ENCODE measurements around the gene GPHN.

Gene GPHN

DNA sequence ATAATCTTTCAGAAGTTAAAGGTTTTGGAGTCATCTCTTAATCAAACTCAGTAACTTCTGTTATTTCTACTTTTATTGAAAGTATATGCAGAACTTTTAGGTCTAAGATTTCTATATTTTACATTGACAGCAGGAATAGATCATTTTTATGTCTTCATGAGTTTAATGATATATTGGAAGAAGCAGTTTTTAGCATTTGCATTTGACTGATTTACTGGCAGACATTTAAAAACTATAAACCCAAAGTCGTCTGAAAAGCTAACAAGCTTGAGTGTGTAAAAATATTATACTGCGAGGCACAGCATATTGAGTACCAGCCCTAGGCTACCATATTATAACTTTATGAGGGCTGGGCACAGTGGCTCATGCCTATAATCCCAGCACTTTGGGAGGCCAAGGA is 467.3 kb downstream of the GPHN start:
- H3K27ac Mint-ChIP-seq = no peak overlapping the region
- H3K27me3 Mint-ChIP-seq (ENCODE audit: low read depth) = no peaks in the 10 kb centered on the region
- H3K9me3 Mint-ChIP-seq = no peaks in the 10 kb centered on the region
- H3K4me1 Mint-ChIP-seq (ENCODE audit: low read depth) = no peaks in the 10 kb centered on the region
- H3K36me3 Mint-ChIP-seq (ENCODE audit: low read depth) = no peaks in the 10 kb centered on the region
- H3K4me3 Mint-ChIP-seq = no peak overlapping the region

GRCh38 chr14:66979101-66979974 is 471.4 kb downstream of the GPHN start:
- Mint-ChIP-seq H3K4me3 (no peak overlapping the region), H3K4me1 (ENCODE audit: low read depth) (no peaks in the 10 kb centered on the region)

GRCh38 chr14:66982247-66982646 is 474.3 kb downstream of the GPHN start:
- no peaks in the 10 kb centered on the region for H3K4me1 Mint-ChIP-seq (ENCODE audit: low read depth)
- H3K27me3 Mint-ChIP-seq (ENCODE audit: low read depth) = no peaks in the 10 kb centered on the region
- no peaks in the 10 kb centered on the region for H3K9me3 Mint-ChIP-seq
- no peaks in the 10 kb centered on the region for H3K36me3 Mint-ChIP-seq (ENCODE audit: low read depth)
- H3K27ac Mint-ChIP-seq = no peak overlapping the region
- no peak overlapping the region for H3K4me3 Mint-ChIP-seq

More at GRCh38 chr14:66979101-66979974, 471.4 kb downstream of the GPHN start:
- Mint-ChIP-seq H3K27me3 (ENCODE audit: low read depth) (no peaks in the 10 kb centered on the region), H3K27ac (no peak overlapping the region), H3K9me3 (no peaks in the 10 kb centered on the region), H3K36me3 (ENCODE audit: low read depth) (no peaks in the 10 kb centered on the region)

GRCh38 chr14:66992776-66993175 is 484.8 kb downstream of the GPHN start:
- H3K4me3 Mint-ChIP-seq = no peak overlapping the region
- H3K27ac Mint-ChIP-seq = no peak overlapping the region
- H3K4me1 Mint-ChIP-seq (ENCODE audit: low read depth) = peaks cover 3% of the 10 kb centered on the region
- no peaks in the 10 kb centered on the region for H3K27me3 Mint-ChIP-seq (ENCODE audit: low read depth)
- no peaks in the 10 kb centered on the region for H3K36me3 Mint-ChIP-seq (ENCODE audit: low read depth)
- H3K9me3 Mint-ChIP-seq = no peaks in the 10 kb centered on the region

GRCh38 chr14:66993512-66993911 is 485.6 kb downstream of the GPHN start:
- H3K9me3 Mint-ChIP-seq = no peaks in the 10 kb centered on the region
- no peaks in the 10 kb centered on the region for H3K27me3 Mint-ChIP-seq (ENCODE audit: low read depth)
- H3K27ac Mint-ChIP-seq = no peak overlapping the region
- H3K4me1 Mint-ChIP-seq (ENCODE audit: low read depth) = peaks cover 7% of the 10 kb centered on the region
- no peak overlapping the region for H3K4me3 Mint-ChIP-seq
- no peaks in the 10 kb centered on the region for H3K36me3 Mint-ChIP-seq (ENCODE audit: low read depth)

DNA sequence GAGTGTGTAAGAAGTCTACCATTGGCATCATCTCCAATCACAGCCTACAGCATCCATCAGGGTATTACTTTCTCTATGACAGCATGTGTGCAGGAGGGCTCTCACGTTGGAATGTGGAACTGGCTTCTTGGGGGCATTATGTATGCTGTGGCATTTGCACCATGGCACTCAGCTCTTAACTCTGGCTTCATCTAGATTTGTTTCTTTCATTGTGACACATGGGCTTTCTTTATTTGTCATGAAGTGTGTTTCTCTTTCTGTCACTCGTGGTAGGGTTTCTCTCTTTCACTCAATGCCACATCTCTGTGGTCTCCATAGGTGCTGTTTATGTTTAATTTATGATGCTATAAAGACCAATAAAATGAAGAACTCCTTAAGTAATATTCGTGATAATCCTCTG is 490.1 kb downstream of the GPHN start:
- Mint-ChIP-seq H3K4me1 (ENCODE audit: low read depth) (peaks cover 8% of the 10 kb centered on the region), H3K27ac (no peak overlapping the region), H3K4me3 (no peak overlapping the region), H3K9me3 (no peaks in the 10 kb centered on the region), H3K36me3 (ENCODE audit: low read depth) (peaks cover 3% of the 10 kb centered on the region), H3K27me3 (ENCODE audit: low read depth) (no peaks in the 10 kb centered on the region)

DNA sequence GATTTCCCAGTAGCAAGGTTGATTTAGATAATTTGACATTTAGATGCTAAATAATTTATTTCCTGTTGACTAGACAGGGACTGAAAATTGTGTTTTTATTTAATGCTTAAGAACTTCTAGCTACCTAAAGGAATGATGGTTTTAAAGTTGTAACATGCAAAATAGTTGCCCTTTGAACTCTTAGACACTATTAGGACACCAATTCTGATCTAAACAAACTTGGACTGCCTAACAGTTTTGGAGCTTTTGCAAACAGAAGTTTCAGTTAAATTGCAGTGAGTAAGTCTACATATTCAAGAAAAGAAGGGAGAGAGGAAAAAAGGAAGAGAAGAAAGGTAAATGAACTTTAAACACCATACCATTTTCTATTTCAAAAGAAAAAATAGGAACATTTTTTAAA is 492.0 kb downstream of the GPHN start:
- Mint-ChIP-seq H3K27ac (no peak overlapping the region), H3K4me1 (ENCODE audit: low read depth) (peaks cover 8% of the 10 kb centered on the region), H3K36me3 (ENCODE audit: low read depth) (peaks cover 3% of the 10 kb centered on the region), H3K4me3 (no peak overlapping the region), H3K9me3 (no peaks in the 10 kb centered on the region), H3K27me3 (ENCODE audit: low read depth) (no peaks in the 10 kb centered on the region)

DNA sequence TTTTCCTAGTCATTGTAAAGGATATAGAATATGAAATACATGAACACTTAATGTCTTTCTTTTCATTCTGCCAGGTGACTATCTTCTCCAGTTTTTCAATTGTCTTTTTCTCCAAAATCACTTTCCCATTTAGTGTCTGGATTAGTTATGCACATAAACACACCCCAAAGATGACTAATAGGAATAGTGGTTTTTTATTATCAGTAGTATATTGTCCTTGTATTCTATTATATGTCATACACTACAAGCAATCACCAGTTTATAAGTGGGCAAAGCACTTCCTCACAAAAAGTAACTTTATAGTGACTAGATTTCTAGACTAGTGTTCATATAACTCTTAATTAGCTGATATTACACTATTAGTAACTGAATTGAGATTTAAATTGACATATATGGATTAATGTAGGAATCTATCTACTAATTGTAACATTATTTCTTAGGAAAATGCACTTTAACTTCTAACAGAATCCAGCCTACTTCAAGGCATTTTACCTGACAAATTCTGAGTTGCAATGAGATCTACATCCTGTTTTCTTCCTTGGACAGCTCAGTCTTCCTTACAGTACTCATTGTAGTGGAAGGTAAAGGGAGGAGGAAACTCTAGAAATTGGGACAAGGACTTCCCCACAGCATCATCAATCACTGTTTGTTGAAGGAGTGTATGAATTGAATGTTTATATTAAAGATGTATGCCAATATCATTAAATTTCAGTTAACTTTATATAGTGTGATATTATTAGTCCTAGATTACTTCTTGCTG is 495.2 kb downstream of the GPHN start:
- Mint-ChIP-seq H3K4me1 (ENCODE audit: low read depth) (peaks cover 2% of the 10 kb centered on the region), H3K27ac (no peak overlapping the region)

DNA sequence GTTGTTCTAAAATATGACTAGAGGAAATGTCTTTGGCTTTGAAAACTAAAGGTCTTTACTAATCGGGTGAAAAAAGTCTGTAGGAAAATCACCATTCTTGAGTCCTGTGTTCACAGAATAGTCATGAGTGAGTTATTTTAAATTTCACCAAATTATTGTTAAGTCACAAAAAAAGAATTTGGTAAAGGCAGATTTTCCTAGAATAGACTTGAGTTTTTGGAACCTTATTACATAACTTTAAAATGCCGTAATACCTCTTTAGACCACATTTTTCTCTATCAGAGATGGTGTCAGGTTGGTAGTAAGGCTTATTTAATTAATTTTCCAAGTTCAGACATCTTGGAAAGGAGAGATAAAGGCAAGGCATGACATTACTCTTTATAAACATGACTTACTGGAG is 496.6 kb downstream of the GPHN start:
- Mint-ChIP-seq H3K27me3 (ENCODE audit: low read depth) (no peaks in the 10 kb centered on the region), H3K27ac (no peak overlapping the region), H3K9me3 (no peaks in the 10 kb centered on the region), H3K4me3 (no peak overlapping the region), H3K36me3 (ENCODE audit: low read depth) (peaks cover 3% of the 10 kb centered on the region), H3K4me1 (ENCODE audit: low read depth) (no peaks in the 10 kb centered on the region)

More for the DNA sequence above, 495.2 kb downstream of the GPHN start:
- Mint-ChIP-seq H3K4me3 (no peak overlapping the region), H3K27me3 (ENCODE audit: low read depth) (no peaks in the 10 kb centered on the region), H3K36me3 (ENCODE audit: low read depth) (peaks cover 3% of the 10 kb centered on the region), H3K9me3 (no peaks in the 10 kb centered on the region)

DNA sequence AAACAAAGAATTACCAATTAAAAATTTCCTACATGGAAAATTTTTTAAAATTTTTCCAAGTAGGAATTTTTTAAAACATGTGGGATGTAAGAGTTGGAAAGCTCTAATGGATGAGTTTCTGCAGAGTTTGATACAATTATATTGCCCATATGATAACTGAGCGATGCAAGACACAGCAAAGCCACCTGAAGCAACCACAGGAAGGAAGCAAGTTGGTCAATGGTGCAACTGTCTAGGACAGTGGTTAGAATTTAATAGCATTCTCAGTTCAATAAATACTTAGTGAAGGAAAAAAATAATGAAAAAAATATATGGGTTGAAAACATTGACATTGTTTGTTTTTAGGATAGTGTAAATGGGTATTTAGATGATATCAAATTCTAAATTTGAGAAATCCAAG is 502.7 kb downstream of the GPHN start:
- H3K27me3 Mint-ChIP-seq (ENCODE audit: low read depth) = no peaks in the 10 kb centered on the region
- H3K27ac Mint-ChIP-seq = no peak overlapping the region

GRCh38 chr14:67016856-67017255 is 508.9 kb downstream of the GPHN start:
- H3K36me3 Mint-ChIP-seq (ENCODE audit: low read depth) = peaks cover under 1% of the 10 kb centered on the region
- no peaks in the 10 kb centered on the region for H3K9me3 Mint-ChIP-seq
- H3K4me1 Mint-ChIP-seq (ENCODE audit: low read depth) = peaks cover 5% of the 10 kb centered on the region
- no peak overlapping the region for H3K4me3 Mint-ChIP-seq
- no peaks in the 10 kb centered on the region for H3K27me3 Mint-ChIP-seq (ENCODE audit: low read depth)
- H3K27ac Mint-ChIP-seq = no peak overlapping the region

More for the DNA sequence above, 502.7 kb downstream of the GPHN start:
- no peak overlapping the region for H3K4me3 Mint-ChIP-seq
- no peaks in the 10 kb centered on the region for H3K36me3 Mint-ChIP-seq (ENCODE audit: low read depth)
- no peaks in the 10 kb centered on the region for H3K9me3 Mint-ChIP-seq
- no peaks in the 10 kb centered on the region for H3K4me1 Mint-ChIP-seq (ENCODE audit: low read depth)

GRCh38 chr14:67018720-67019119 is 510.8 kb downstream of the GPHN start:
- H3K27me3 Mint-ChIP-seq (ENCODE audit: low read depth) = no peaks in the 10 kb centered on the region
- no peak overlapping the region for H3K4me3 Mint-ChIP-seq
- H3K4me1 Mint-ChIP-seq (ENCODE audit: low read depth) = peaks cover 5% of the 10 kb centered on the region
- H3K9me3 Mint-ChIP-seq = no peaks in the 10 kb centered on the region
- H3K27ac Mint-ChIP-seq = no peak overlapping the region
- peaks cover 1% of the 10 kb centered on the region for H3K36me3 Mint-ChIP-seq (ENCODE audit: low read depth)

GRCh38 chr14:67019796-67020195 is 511.8 kb downstream of the GPHN start:
- Mint-ChIP-seq H3K27ac (no peak overlapping the region), H3K4me1 (ENCODE audit: low read depth) (peaks cover 5% of the 10 kb centered on the region), H3K27me3 (ENCODE audit: low read depth) (no peaks in the 10 kb centered on the region), H3K9me3 (peaks cover 5% of the 10 kb centered on the region), H3K4me3 (no peak overlapping the region), H3K36me3 (ENCODE audit: low read depth) (peaks cover 1% of the 10 kb centered on the region)

DNA sequence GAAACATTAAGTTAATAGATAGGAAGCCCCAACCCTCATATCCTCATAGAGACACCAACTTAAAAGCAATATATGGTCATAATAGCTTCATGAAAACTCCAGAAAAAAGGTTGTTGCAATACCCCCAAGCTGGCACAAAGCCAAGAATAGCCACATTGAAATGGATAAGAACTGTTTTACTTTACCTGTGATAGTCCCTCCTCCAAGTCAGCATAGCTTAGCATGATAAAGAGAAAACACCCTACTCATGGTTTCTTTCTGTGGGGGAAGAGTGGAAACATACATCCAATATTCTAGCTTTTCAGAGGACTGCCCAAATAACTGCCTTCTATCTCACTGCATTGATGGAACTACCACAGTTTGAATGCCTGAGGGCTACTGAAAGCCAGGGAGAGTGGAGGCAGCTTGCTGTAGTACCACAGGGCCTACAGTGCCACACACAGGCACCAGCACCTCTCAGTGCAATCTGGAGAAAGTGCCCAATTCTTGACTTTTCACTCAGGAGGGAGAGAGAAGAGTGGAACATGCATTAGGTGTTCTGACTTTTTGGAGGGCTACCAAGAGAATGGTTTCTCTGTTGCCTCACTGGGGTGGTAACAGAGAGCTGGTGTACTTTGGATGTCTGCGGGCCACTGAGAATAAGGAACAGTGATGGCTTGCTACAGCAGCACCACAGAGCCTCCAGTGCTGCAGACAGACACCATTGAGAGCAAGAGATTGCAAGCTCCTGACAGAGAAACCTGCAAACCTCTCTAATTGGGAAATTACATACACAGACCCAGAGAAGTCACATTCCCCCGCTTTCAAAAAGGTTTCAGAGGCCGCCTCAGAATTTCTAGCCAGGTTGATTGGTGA is 524.2 kb downstream of the GPHN start:
- peaks cover 13% of the 10 kb centered on the region for H3K9me3 Mint-ChIP-seq
- H3K36me3 Mint-ChIP-seq (ENCODE audit: low read depth) = peaks cover 5% of the 10 kb centered on the region
- H3K4me1 Mint-ChIP-seq (ENCODE audit: low read depth) = no peaks in the 10 kb centered on the region
- no peak overlapping the region for H3K27ac Mint-ChIP-seq
- no peaks in the 10 kb centered on the region for H3K27me3 Mint-ChIP-seq (ENCODE audit: low read depth)
- no peak overlapping the region for H3K4me3 Mint-ChIP-seq
